Measurements from ENCODE around the gene EXOC3. TPM values are rescaled to one million over a fixed set of nuclear protein-coding genes. Genes with fewer than 3 reads are reported as not detected.

EXOC3 gene
- total RNA-seq, 4 donors from 2014 or later, result 32.4 to 84.8 (median 49.2) TPM

DNA sequence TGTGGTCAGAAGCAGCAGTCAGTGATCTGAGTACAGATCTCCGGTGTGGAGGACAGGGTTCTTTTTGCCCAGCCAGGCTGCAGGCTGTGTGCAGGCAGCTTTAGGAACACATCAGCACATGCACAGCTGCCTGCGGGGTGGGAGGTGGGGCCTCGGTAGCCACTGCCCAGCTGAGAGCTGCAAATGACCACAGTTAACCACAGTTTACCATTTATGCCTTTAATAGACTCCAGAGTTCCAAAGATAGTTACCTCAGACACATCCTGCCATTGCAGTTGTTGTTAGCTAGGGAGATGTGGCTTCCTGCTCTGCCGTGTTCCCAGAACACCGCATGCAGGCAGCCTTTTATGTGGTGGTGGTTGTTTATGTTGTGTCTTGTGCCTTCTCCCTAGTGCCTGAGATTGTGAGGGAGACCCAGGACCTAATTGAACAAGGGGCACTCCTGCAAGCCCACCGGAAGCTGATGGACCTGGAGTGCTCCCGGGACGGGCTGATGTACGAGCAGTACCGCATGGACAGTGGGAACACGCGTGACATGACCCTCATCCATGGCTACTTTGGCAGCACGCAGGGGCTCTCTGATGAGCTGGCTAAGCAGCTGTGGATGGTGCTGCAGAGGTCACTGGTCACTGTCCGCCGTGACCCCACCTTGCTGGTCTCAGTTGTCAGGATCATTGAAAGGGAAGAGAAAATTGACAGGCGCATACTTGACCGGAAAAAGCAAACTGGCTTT, 10.2 kb downstream of the EXOC3 start:
- no peak for TF ChIP-seq CTCF (IDR thresholded peaks at IDR 0.05; ENCODE audit: low read depth)

DNA sequence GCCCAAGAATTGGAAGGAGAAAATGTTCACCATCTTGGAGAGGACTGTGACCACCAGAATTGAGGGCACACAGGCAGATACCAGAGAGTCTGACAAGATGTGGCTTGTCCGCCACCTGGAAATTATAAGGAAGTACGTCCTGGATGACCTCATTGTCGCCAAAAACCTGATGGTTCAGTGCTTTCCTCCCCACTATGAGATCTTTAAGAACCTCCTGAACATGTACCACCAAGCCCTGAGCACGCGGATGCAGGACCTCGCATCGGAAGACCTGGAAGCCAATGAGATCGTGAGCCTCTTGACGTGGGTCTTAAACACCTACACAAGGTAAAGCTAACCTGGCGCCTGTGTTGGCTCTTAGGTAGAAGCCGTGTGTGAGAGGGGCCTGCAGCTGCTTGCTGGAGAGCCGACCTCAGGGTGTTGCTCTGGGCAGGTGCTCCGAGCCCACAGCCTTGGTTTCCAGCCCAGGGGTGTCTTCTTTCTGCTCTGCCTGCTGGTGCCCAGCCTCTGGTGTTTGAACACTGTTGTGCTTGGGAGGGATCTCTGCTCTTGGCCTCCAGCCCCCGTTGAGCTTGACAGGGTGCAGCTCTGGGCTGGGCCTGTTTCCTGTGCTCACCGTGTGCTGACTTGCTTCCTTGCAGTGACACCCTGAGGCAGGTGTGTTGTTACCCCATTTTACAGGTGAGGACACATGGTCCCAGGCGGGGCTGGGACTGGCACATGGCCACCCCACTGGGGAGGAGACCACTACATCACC, 10.9 kb downstream of the EXOC3 start:
- TF ChIP-seq CTCF (IDR thresholded peaks at IDR 0.05; ENCODE audit: low read depth), result no peak

DNA sequence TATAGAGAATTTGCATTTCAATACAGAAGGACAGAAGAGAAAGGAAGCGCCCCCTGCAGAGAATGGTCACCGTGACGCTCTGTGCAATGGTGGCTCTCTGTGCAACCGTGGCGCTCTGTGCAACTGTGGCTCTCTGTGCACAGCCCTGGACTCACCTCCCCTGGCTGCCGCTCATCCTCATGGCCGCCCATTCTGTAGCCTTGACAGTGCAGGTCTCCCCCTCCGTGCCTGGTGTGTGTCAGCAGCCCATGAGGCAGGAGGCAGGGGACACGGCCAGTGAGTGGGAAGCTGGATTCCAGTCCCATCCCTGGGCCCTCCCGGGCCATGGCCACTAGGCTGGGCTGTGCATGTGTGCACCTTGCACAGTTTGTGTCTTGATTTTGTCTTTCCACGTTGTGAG, 12.0 kb downstream of the EXOC3 start:
- no peak for TF ChIP-seq CTCF (IDR thresholded peaks at IDR 0.05; ENCODE audit: low read depth)

DNA sequence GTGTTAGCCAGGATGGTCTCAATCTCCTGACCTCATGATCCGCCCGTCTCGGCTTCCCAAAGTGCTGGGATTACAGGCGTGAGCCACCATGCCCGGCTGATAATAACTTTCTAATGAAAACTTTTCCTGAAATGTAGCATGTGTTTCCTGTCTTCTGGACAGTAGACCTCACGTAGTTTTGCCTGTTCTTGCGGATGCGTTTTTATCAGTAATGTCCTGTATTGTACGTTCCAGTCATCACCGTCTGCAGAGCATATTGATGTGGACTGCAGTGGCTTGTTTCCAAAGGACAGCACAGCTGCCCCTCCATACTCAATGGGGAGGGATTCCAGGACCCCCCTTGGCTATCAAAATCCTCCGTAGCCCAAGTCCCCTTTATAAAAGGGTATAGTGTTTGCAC, 12.8 kb downstream of the EXOC3 start:
- no peak for TF ChIP-seq CTCF (IDR thresholded peaks at IDR 0.05; ENCODE audit: low read depth)

DNA sequence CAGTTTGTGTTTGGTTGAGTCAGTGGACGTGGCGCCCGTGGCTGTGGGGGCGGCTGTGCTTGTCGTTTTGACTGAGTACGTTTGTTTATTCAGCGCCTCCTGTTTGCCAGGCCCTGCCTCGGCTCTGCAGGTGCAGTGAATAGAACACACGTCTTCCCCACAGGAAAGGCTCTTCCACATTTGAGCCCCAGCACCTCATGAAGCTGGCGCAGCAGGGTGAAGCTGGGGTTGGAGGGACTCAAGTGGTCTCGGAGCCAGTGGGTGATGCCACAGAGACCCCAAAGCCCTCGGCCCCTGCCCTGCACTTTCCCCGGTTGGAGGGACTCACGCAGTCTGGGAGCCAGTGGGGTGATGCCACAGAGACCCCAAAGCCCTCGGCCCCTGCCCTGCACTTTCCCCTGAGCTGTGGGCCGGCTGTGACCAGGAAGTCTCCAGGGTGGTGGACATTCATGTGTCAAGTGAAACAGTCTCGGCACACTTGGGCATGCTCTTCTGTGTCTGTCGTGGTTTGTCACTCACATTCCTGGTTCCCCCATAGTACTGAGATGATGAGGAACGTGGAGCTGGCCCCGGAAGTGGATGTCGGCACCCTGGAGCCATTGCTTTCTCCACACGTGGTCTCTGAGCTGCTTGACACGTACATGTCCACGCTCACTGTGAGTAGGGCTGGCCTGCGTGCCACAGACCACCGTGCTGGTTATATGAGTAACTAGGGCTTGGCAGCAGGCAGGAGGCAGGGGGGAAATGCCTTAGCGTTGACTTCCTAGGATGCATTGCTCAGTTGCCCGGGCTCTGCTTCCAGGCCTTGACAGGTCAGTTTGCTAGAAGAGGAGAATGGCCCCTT, 13.6 kb downstream of the EXOC3 start:
- TF ChIP-seq CTCF (IDR thresholded peaks at IDR 0.05; ENCODE audit: low read depth), result no peak

DNA sequence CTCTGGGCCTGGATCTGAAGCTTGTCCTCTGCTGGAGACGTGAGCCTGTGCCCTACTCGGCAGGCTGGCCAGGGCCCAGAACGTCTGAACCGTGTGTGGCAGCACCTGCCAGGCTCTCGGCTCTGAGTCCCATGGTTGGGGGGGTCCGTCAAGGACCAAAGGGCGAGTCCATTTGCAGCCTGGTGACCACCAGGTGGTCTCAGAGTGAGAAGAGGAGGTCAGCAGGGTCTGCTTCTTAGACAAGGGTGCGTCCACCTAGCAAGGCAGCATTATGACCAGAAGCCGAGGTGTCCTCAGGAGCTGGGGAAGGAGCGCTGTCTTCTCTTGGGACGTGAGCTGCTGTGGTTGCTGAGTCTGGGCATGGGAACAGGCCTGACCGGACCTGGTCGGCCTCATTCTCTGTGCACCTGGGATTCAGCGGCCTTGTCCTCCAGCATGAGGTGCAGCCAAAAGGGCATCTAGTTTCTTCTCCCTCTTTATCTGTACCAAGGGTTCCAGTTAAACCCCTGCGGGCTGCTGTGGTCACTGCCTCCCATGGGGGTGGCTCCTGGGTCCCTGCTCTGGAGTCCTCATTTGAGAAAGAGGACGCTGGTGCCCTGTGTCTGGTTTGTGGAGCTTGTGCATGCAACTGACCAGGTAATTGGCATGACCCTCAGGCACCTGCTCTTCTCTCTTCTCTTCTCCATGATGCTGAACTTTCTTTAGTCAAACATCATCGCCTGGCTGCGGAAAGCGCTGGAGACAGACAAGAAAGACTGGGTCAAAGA, 14.4 kb downstream of the EXOC3 start:
- no peak for TF ChIP-seq CTCF (IDR thresholded peaks at IDR 0.05; ENCODE audit: low read depth)
